Activated CD8-positive, alpha-beta T cell treated with anti-CD3 and anti-CD28 coated beads, Interleukin-2, amount 10 ng/mL, durations not matched to agents 7 days and 5 days (primary cell): Measurements from ENCODE around the gene INHBE. TPM values are rescaled to one million over a fixed set of nuclear protein-coding genes. Genes with fewer than 3 reads are reported as not detected.
"Not testable (repeated sequence)": the region's sequence is repeated elsewhere in the genome, so short reads cannot be mapped to it uniquely, and the experiment has no call there.

Experiments
- ATAC-seq: fragments of 150-1000 bp; cut with Tn5 transposase; one replicate; pipeline ENCODE4 v1.10.0; 2021; ENCODE audit warnings: moderate library complexity
- CTCF ChIA-PET: fragments of 350-600 bp; sonication (Branson Sonifier 250); formaldehyde crosslinking; loops from one replicate; lab custom pipeline; 2021; ENCODE audit warnings: antibody characterized with exemption; lab: Charles Lee
- POLR2A ChIA-PET: fragments of 350-600 bp; sonication (Branson Sonifier 250); formaldehyde crosslinking; loops from one replicate; lab custom pipeline; 2021; ENCODE audit warnings: antibody characterized with exemption; lab: Charles Lee
- DNase-seq: peaks from one replicate; pipeline ENCODE4 v3.0.0-alpha.2; 2020
- H3K27ac Mint-ChIP-seq: one replicate; pipeline ENCODE4 v1.8.0; 2021; ENCODE audit warnings: mild to moderate bottlenecking, mixed read lengths
- H3K27me3 Mint-ChIP-seq: one replicate; pipeline ENCODE4 v1.8.0; 2021; ENCODE audit warnings: low read depth, mixed read lengths
- H3K36me3 Mint-ChIP-seq: one replicate; pipeline ENCODE4 v1.8.0; 2021; ENCODE audit warnings: low read depth, mixed read lengths
- H3K4me1 Mint-ChIP-seq: one replicate; pipeline ENCODE4 v1.8.0; 2021; ENCODE audit warnings: low read depth, mixed read lengths
- H3K4me3 Mint-ChIP-seq: one replicate; pipeline ENCODE4 v1.8.0; 2021; ENCODE audit warnings: mild to moderate bottlenecking, mixed read lengths
- H3K9me3 Mint-ChIP-seq: one replicate; pipeline ENCODE4 v1.8.0; 2022; ENCODE audit warnings: mixed read lengths; ENCODE audit not compliant: insufficient read depth
- total RNA-seq, 2 experiments: library from RNA; stranded (reverse); gene quantifications; one replicate each; pipeline ENCODE4 v1.2.3, GENCODE V29; 2021

INHBE gene
- total RNA-seq, 2 experiments from 2014 or later: not detected

GRCh38 chr12:57429473-57430111 is 25.5 kb upstream of the INHBE start:
- Mint-ChIP-seq H3K27me3 (no peaks in the 10 kb centered on the region), H3K4me3 (peak overlapping the region; percentile 97), H3K27ac (peak overlapping the region; percentile 98), H3K4me1 (peaks cover 35% of the 10 kb centered on the region), H3K36me3 (peaks cover 16% of the 10 kb centered on the region), H3K9me3 (no peaks in the 10 kb centered on the region)
- no peak for ATAC-seq
- ChIA-PET POLR2A (interaction anchor here (0.6 to 1.8 kb wide), 7 partner anchors 11 to 221 kb away, joined by 3 to 12 read pairs (median 3); partner anchors contain the start of gene DDIT3), CTCF (interaction anchor here (0.7 to 2.7 kb wide), 12 partner anchors 18 to 312 kb away, joined by 3 to 32 read pairs (median 3); partner anchors contain the start of genes ARHGAP9 and INHBE)
- no peak for DNase-seq

GRCh38 chr12:57430112-57430930 is 24.8 kb upstream of the INHBE start:
- Mint-ChIP-seq H3K27ac (peak overlapping the region; percentile 98), H3K4me3 (peak overlapping the region; percentile 97), H3K36me3 (peaks cover 15% of the 10 kb centered on the region), H3K9me3 (no peaks in the 10 kb centered on the region), H3K27me3 (no peaks in the 10 kb centered on the region), H3K4me1 (peaks cover 42% of the 10 kb centered on the region)
- ChIA-PET CTCF (interaction anchor here (0.6 to 2.7 kb wide), 14 partner anchors 17 to 311 kb away, joined by 3 to 32 read pairs (median 3); partner anchors contain the start of genes ARHGAP9 and INHBE), POLR2A (interaction anchor here (0.6 to 1.8 kb wide), 7 partner anchors 12 to 101 kb away, joined by 3 to 12 read pairs (median 3); partner anchors contain the start of gene DDIT3)
- DNase-seq (peak; percentile 57), ATAC-seq (peak; percentile 64)

DNA sequence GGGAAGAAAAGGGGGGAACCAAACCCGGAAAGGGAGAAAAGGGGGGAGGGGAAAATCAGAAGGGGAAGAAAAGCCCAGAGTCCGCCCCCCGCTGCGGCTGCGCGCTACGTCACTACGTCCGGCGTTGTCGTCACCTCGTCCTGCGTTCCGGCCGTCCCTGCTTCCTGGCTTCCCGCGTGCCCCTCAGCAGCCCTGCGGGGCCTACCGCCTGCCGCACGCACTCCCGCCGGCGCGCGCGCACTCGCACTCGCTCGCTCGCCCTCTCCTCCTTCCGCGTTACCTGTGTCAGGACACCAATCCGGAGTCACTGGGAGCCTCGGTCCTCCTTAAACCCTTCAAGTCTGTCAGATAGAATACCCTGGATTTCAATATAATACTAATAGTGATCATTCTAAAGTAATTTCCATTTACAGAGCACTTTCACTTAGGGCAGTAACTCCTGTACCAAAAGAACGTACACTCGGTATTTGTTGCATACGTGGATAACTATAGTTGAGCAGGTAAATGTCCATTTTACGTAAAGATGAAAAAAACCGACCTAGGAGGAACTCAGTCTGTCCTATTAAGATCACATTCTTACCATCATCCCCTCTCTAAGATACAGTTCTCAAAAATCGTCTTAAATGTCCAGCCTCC is 24.1 kb upstream of the INHBE start, which contains the start of gene R3HDM2:
Gene R3HDM2 (minus strand): TSS at position 113 of the 636 bp plus-strand sequence. CDS start 120,615 bp downstream, outside the sequence.
- H3K27me3 Mint-ChIP-seq: no peaks in the 10 kb centered on the region
- POLR2A ChIA-PET: no interaction called here
- H3K27ac Mint-ChIP-seq: peak within 1 kb of the TSS; percentile 98
- no peaks in the 10 kb centered on the region for H3K9me3 Mint-ChIP-seq
- H3K4me1 Mint-ChIP-seq: peaks cover 45% of the 10 kb centered on the region
- DNase-seq (peak; percentile 97), ATAC-seq (peak; percentile 94)
- CTCF ChIA-PET: interaction anchor here (1.1 to 1.2 kb wide), 2 partner anchors 21 to 25 kb away, joined by 3 to 5 read pairs; no protein-coding TSS in a partner anchor
- H3K36me3 Mint-ChIP-seq: peaks cover 12% of the 10 kb centered on the region
- H3K4me3 Mint-ChIP-seq: peak within 1 kb of the TSS; percentile 97

- peak overlapping the region; percentile 82 for H3K4me3 Mint-ChIP-seq
- H3K9me3 Mint-ChIP-seq: no peaks in the 10 kb centered on the region
- H3K27me3 Mint-ChIP-seq: no peaks in the 10 kb centered on the region
- POLR2A ChIA-PET: no interaction called here
- H3K4me1 Mint-ChIP-seq: peaks cover 45% of the 10 kb centered on the region
- CTCF ChIA-PET: interaction anchor here (1.1 to 1.2 kb wide), 2 partner anchors 20 to 24 kb away, joined by 3 to 5 read pairs; no protein-coding TSS in a partner anchor
- ATAC-seq: no peak
- DNase-seq: no peak
- peaks cover 7% of the 10 kb centered on the region for H3K36me3 Mint-ChIP-seq
- H3K27ac Mint-ChIP-seq: peak overlapping the region; percentile 98
These were observed 23.4 kb upstream of the INHBE start for GRCh38 chr12:57431654-57432188.

DNA sequence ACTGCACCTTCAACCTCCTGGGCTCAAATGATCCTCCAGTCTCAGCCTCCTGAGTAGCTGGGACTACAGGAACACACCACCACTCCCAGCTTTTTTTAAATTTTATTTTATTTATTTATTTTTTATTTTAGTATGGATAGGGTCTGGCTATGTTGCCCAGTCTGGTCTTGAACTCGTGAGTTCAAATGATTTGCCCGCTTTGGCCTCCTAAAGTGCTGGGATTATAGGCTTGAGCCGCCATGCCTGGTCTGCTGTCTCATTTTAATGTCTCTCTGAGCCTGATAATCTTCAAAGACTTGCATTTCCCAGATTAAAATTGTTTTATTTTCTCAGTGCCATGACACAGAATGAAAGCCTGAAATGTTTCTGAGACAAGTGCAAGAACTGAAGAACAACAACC is 21.7 kb upstream of the INHBE start:
- Mint-ChIP-seq H3K27me3 (peaks cover under 1% of the 10 kb centered on the region), H3K9me3 (no peaks in the 10 kb centered on the region), H3K4me1 (peaks cover 43% of the 10 kb centered on the region), H3K27ac (no peak overlapping the region), H3K4me3 (no peak overlapping the region), H3K36me3 (peaks cover 5% of the 10 kb centered on the region)
- POLR2A ChIA-PET: no interaction called here
- DNase-seq (no peak), ATAC-seq (no peak)
- CTCF ChIA-PET: interaction anchor here (0.8 to 3.8 kb wide), 3 partner anchors 19 to 25 kb away, joined by 3 to 21 read pairs (median 5); partner anchors contain the start of gene INHBE

DNA sequence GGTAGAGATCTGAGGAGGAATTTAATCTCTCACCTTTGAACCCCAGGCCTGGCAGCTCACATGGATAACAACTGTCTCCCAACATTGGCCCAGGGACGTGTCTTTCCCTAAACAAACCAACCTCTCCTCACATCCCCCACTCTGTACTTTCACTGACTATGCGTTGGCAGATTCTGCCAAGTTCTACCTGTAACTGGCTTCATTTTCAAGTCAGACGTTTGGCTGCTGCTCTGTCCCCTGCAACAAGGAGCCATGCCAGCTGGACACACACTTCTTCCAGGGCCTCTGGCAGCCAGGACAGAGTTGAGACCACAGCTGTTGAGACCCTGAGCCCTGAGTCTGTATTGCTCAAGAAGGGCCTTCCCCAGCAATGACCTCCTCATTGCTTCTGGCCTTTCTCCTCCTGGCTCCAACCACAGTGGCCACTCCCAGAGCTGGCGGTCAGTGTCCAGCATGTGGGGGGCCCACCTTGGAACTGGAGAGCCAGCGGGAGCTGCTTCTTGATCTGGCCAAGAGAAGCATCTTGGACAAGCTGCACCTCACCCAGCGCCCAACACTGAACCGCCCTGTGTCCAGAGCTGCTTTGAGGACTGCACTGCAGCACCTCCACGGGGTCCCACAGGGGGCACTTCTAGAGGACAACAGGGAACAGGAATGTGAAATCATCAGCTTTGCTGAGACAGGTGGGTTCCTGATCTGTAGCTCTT is 20.4 kb upstream of the INHBE start, which contains the start of gene INHBC:
Gene INHBC (plus strand): TSS at position 268 of the 707 bp plus-strand sequence. CDS start 103 bp downstream, at position 371.
- no peaks in the 10 kb centered on the region for H3K36me3 Mint-ChIP-seq
- CTCF ChIA-PET: interaction anchor here (0.9 to 3.8 kb wide), 5 partner anchors 18 to 192 kb away, joined by 3 to 21 read pairs (median 9); partner anchors contain the start of genes GLI1 and INHBE
- DNase-seq (no peak), ATAC-seq (no peak)
- peaks cover 4% of the 10 kb centered on the region for H3K27me3 Mint-ChIP-seq
- POLR2A ChIA-PET: interaction anchor here (0.5 to 1.4 kb wide), 3 partner anchors 14 to 310 kb away, joined by 3 to 4 read pairs (median 3); partner anchors contain the start of gene TSPAN31
- H3K9me3 Mint-ChIP-seq: no peaks in the 10 kb centered on the region
- peak within 1 kb of the TSS; percentile 95 for H3K27ac Mint-ChIP-seq
- H3K4me1 Mint-ChIP-seq: peaks cover 33% of the 10 kb centered on the region
- peak within 1 kb of the TSS; percentile 80 for H3K4me3 Mint-ChIP-seq

DNA sequence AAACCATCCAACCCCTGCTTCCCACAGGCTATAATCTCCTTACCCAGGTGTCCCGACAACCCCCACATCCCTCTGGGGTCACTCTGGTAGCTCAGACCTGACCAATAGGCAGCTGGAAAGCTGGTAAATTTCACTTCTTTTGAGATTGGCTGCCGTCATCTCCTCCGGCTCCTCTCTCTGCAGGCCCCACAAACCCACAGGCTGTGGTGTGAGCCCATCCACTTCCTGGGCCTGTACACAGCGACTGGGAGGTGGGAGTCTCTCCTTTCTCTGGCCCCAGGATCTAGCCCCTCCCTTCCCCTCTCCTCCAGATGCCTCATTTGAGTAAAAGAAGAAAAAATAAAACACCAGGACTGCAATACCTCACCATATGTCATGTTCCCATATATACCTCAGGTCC is 19.8 kb upstream of the INHBE start:
- ATAC-seq: peak; percentile 44
- Mint-ChIP-seq H3K36me3 (no peaks in the 10 kb centered on the region), H3K27ac (peak overlapping the region; percentile 95), H3K9me3 (no peaks in the 10 kb centered on the region), H3K27me3 (peaks cover 7% of the 10 kb centered on the region), H3K4me3 (peak overlapping the region; percentile 80), H3K4me1 (peaks cover 29% of the 10 kb centered on the region)
- POLR2A ChIA-PET: interaction anchor here (1.1 kb wide), 1 partner anchor 23 kb away, joined by 4 read pairs; no protein-coding TSS in a partner anchor
- DNase-seq: peak; percentile 71
- CTCF ChIA-PET: interaction anchor here (0.6 to 3.8 kb wide), 6 partner anchors 18 to 208 kb away, joined by 3 to 21 read pairs (median 8); partner anchors contain the start of genes GLI1 and INHBE

- ATAC-seq (no peak), DNase-seq (no peak)
- Mint-ChIP-seq H3K9me3 (peaks cover 4% of the 10 kb centered on the region), H3K36me3 (peaks cover 3% of the 10 kb centered on the region), H3K27me3 (peaks cover 10% of the 10 kb centered on the region), H3K4me3 (no peak overlapping the region), H3K4me1 (peaks cover 16% of the 10 kb centered on the region), H3K27ac (no peak overlapping the region)
- ChIA-PET POLR2A (no interaction called here), CTCF (interaction anchor here (1.1 to 2.1 kb wide), 3 partner anchors 14 to 25 kb away, joined by 3 to 10 read pairs (median 9); no protein-coding TSS in a partner anchor)
These were observed 16.7 kb upstream of the INHBE start for GRCh38 chr12:57438400-57438799.

DNA sequence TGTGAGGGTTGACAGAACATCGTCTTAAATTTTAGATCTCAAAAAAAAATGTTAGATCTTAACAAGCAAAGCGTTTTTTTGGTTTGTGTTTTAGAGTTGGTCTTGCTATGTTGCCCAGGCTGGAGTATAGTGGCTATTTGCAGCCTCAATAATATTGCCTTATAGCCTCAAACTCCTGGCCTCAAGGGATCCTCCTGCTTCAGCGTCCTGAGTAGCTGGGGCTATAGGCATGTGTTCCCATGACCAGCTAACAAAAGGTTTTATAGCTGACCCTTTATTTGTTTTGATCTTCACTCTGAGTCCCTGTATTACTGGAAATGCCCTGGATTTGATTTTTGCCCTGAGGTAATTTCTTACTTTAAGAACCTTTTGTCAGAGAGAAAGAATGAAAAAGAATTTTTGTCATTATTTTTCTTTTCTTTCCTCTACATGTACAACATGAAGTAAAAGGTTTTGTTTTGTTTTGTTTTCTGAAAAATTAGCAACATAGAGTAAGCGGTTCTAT is 15.3 kb upstream of the INHBE start:
- ChIA-PET POLR2A (interaction anchor here (0.6 kb wide), 1 partner anchor 1125 kb away, joined by 3 read pairs; no protein-coding TSS in a partner anchor), CTCF (interaction anchor here (1.0 to 1.1 kb wide), 2 partner anchors 13 to 16 kb away, joined by 3 to 4 read pairs; no protein-coding TSS in a partner anchor)
- no peak overlapping the region for H3K4me3 Mint-ChIP-seq
- peaks cover 3% of the 10 kb centered on the region for H3K36me3 Mint-ChIP-seq
- no peak overlapping the region for H3K27ac Mint-ChIP-seq
- H3K9me3 Mint-ChIP-seq: peaks cover 4% of the 10 kb centered on the region
- peaks cover 8% of the 10 kb centered on the region for H3K4me1 Mint-ChIP-seq
- peaks cover 10% of the 10 kb centered on the region for H3K27me3 Mint-ChIP-seq
- no peak for ATAC-seq
- no peak for DNase-seq

DNA sequence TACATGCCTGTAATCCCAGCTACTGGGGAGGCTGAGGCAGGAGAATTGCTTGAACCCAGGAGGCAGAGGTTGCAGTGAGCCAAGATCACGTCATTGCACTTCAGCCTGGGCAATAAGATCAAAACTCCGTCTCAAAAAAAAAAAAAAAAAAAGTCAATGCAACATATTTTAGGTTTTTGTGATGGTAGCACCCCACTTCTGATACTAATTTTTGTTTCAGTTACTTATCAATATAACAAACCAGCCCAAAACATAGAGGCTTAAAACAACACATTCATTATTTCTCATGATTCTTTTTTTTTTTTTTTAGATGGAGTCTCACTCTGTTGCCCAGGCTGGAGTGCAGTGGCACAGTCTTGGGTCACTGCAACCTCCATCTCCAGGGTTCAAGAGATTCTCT is 13.7 kb upstream of the INHBE start:
- peaks cover 10% of the 10 kb centered on the region for H3K27me3 Mint-ChIP-seq
- DNase-seq, H3K9me3 Mint-ChIP-seq, H3K4me3 Mint-ChIP-seq, H3K27ac Mint-ChIP-seq, H3K4me1 Mint-ChIP-seq, H3K36me3 Mint-ChIP-seq, ATAC-seq, POLR2A ChIA-PET: not testable (repeated sequence)
- CTCF ChIA-PET: interaction anchor here (1.5 to 1.7 kb wide), 2 partner anchors 11 to 14 kb away, joined by 4 to 7 read pairs; partner anchors contain the start of gene INHBE
